Naive thymus-derived CD8-positive, alpha-beta T cell (primary cell): ENCODE data around the gene EXOC4. TPM values are rescaled to one million over a fixed set of nuclear protein-coding genes. Genes with fewer than 3 reads are reported as not detected.
A peak's percentile ranks its signal among the peaks of the same experiment; 100 is the strongest.

ENCODE experiments used
- ATAC-seq, 2 donors: fragments of 150-1000 bp; cut with Tn5 transposase in 1 of 2; sonication (Bioruptor Pico), chemical (Tn5 transposase) in 1 of 2; 1 replicate in 1 of 2; 2 replicates in 1 of 2; pipeline ENCODE4 v1.10.0; 2021; ENCODE audit warnings: mild to moderate bottlenecking in 2 of 2, moderate library complexity in 2 of 2
- POLR2A ChIA-PET: fragments of 350-600 bp; sonication (Branson Sonifier 250); formaldehyde crosslinking; loops from one replicate; lab custom pipeline; 2021; ENCODE audit warnings: antibody characterized with exemption; lab: Charles Lee
- DNase-seq, 10 donors: peaks; one replicate each; pipeline versions ENCODE4 v3.0.0 to v3.0.0-alpha.2; 2020 to 2022
- H3K27ac Mint-ChIP-seq, 10 donors: one replicate each; pipeline ENCODE4 v1.8.0; 2020 to 2022; ENCODE audit warnings: mild to moderate bottlenecking in 10 of 10, mixed read lengths in 10 of 10, moderate library complexity in 4 of 10, inconsistent platforms in 1 of 10
- H3K27me3 Mint-ChIP-seq, 5 donors: one replicate each; pipeline ENCODE4 v1.8.0; 2021 to 2022; ENCODE audit warnings: mixed read lengths in 5 of 5
- H3K36me3 Mint-ChIP-seq, 3 donors: one replicate each; pipeline ENCODE4 v1.8.0; 2020 to 2022; ENCODE audit warnings: mixed read lengths in 3 of 3, mild to moderate bottlenecking in 2 of 3, inconsistent platforms in 1 of 3
- H3K4me1 Mint-ChIP-seq, 4 donors: one replicate each; pipeline ENCODE4 v1.8.0; 2021 to 2022; ENCODE audit warnings: mixed read lengths in 4 of 4
- H3K4me3 Mint-ChIP-seq, 10 donors: one replicate each; pipeline ENCODE4 v1.8.0; 2020 to 2022; ENCODE audit warnings: mild to moderate bottlenecking in 10 of 10, mixed read lengths in 10 of 10, moderate library complexity in 6 of 10, inconsistent platforms in 1 of 10
- H3K9me3 Mint-ChIP-seq, 9 donors: one replicate each; pipeline ENCODE4 v1.8.0; 2020 to 2022; ENCODE audit warnings: mixed read lengths in 9 of 9, mild to moderate bottlenecking in 3 of 9, inconsistent platforms in 1 of 9, moderate library complexity in 1 of 9
- polyA plus RNA-seq, 3 donors: library from polyadenylated mRNA; unstranded; fragments of 300-500 nt; fragmentation: Illumina TruSeq; gene quantifications; one replicate each; pipeline ENCODE4 v1.2.3, GENCODE V29; 2021
- total RNA-seq, 8 experiments: library from RNA in 2 of 8; stranded (reverse) in 2 of 8; gene quantifications; one replicate each; pipeline ENCODE4 v1.2.3 and lab custom pipeline; 2021 to 2026

The EXOC4 gene
- total and polyA plus RNA-seq, 5 experiments from 2014 or later = 29.4 to 68.6 (median 42.4) TPM

- peaks cover 6 to 33% (median 18%) of the 10 kb centered on the region in 4 donors for H3K4me1 Mint-ChIP-seq
- peaks cover 0 to 14% (median 4%) of the 10 kb centered on the region in 3 donors for H3K36me3 Mint-ChIP-seq
- H3K9me3 Mint-ChIP-seq = no peaks in the 10 kb centered on the region
- DNase-seq (no peak), ATAC-seq (no peak)
- H3K4me3 Mint-ChIP-seq = no peak overlapping the region
- H3K27ac Mint-ChIP-seq = no peak overlapping the region
- H3K27me3 Mint-ChIP-seq = no peaks in the 10 kb centered on the region
- POLR2A ChIA-PET = no interaction called here
These were observed 199.7 kb downstream of the EXOC4 start for GRCh38 chr7:133452577-133452976.

- DNase-seq = no peak
- Mint-ChIP-seq H3K4me3 (no peak overlapping the region), H3K4me1 (peaks cover 2 to 20% (median 7%) of the 10 kb centered on the region in 4 donors), H3K27ac (no peak overlapping the region), H3K9me3 (peaks cover 0 to 9% (median 2%) of the 10 kb centered on the region in 9 donors), H3K27me3 (no peaks in the 10 kb centered on the region), H3K36me3 (peaks cover 10 to 24% (median 10%) of the 10 kb centered on the region in 3 donors)
- ATAC-seq = no peak
- POLR2A ChIA-PET = no interaction called here
These were observed 205.8 kb downstream of the EXOC4 start for GRCh38 chr7:133458688-133459087.

GRCh38 chr7:133461421-133461820 lies 208.5 kb downstream of the EXOC4 start:
- Mint-ChIP-seq H3K9me3 (peaks cover 5 to 28% (median 22%) of the 10 kb centered on the region in 9 donors), H3K27ac (no peak overlapping the region), H3K4me1 (peaks cover 2 to 20% (median 7%) of the 10 kb centered on the region in 4 donors), H3K4me3 (no peak overlapping the region), H3K27me3 (no peaks in the 10 kb centered on the region), H3K36me3 (peaks cover 21 to 39% (median 26%) of the 10 kb centered on the region in 3 donors)
- no peak for DNase-seq
- POLR2A ChIA-PET = no interaction called here
- no peak for ATAC-seq

GRCh38 chr7:133475655-133476054 lies 222.8 kb downstream of the EXOC4 start:
- Mint-ChIP-seq H3K36me3 (peaks cover 11 to 37% (median 33%) of the 10 kb centered on the region in 3 donors), H3K4me3 (no peak overlapping the region), H3K27me3 (no peaks in the 10 kb centered on the region), H3K27ac (no peak overlapping the region), H3K4me1 (peaks cover 3 to 26% (median 17%) of the 10 kb centered on the region in 4 donors), H3K9me3 (peaks cover 0 to 14% (median 6%) of the 10 kb centered on the region in 9 donors)
- POLR2A ChIA-PET = no interaction called here
- no peak for ATAC-seq
- no peak for DNase-seq

GRCh38 chr7:133477791-133478190 lies 224.9 kb downstream of the EXOC4 start:
- ATAC-seq = no peak
- POLR2A ChIA-PET = no interaction called here
- H3K27ac Mint-ChIP-seq = peak overlapping the region in 2 of 10 donors; percentile 38 to 59

GRCh38 chr7:133478591-133479135 lies 225.8 kb downstream of the EXOC4 start:
- H3K9me3 Mint-ChIP-seq = no peaks in the 10 kb centered on the region
- H3K36me3 Mint-ChIP-seq = peaks cover 0 to 38% (median 18%) of the 10 kb centered on the region in 3 donors
- H3K4me1 Mint-ChIP-seq = peaks cover 11 to 54% (median 40%) of the 10 kb centered on the region in 4 donors
- DNase-seq (no peak), ATAC-seq (no peak)
- H3K4me3 Mint-ChIP-seq = peak overlapping the region in 1 of 10 donors; percentile 38
- POLR2A ChIA-PET = no interaction called here
- peak overlapping the region in 3 of 10 donors; percentile 7 to 61 (median 45) for H3K27ac Mint-ChIP-seq
- H3K27me3 Mint-ChIP-seq = no peaks in the 10 kb centered on the region

More at GRCh38 chr7:133477791-133478190, 224.9 kb downstream of the EXOC4 start:
- Mint-ChIP-seq H3K9me3 (peaks cover 0 to 1% (median 0%) of the 10 kb centered on the region in 9 donors), H3K4me3 (no peak overlapping the region), H3K4me1 (peaks cover 8 to 46% (median 32%) of the 10 kb centered on the region in 4 donors), H3K27me3 (no peaks in the 10 kb centered on the region), H3K36me3 (peaks cover 0 to 41% (median 25%) of the 10 kb centered on the region in 3 donors)
- DNase-seq = no peak

- H3K36me3 Mint-ChIP-seq = peaks cover 0 to 41% (median 18%) of the 10 kb centered on the region in 3 donors
- H3K27ac Mint-ChIP-seq = peak overlapping the region in 1 of 10 donors; percentile 21
- POLR2A ChIA-PET = no interaction called here
- ATAC-seq (no peak), DNase-seq (no peak)
- H3K27me3 Mint-ChIP-seq = no peaks in the 10 kb centered on the region
- no peaks in the 10 kb centered on the region for H3K9me3 Mint-ChIP-seq
- H3K4me3 Mint-ChIP-seq = peak overlapping the region in 1 of 10 donors; percentile 3
- H3K4me1 Mint-ChIP-seq = peaks cover 16 to 62% (median 48%) of the 10 kb centered on the region in 4 donors
These were observed 226.7 kb downstream of the EXOC4 start for GRCh38 chr7:133479456-133480065.

GRCh38 chr7:133480868-133481267 lies 228.0 kb downstream of the EXOC4 start:
- Mint-ChIP-seq H3K36me3 (peaks cover 0 to 41% (median 13%) of the 10 kb centered on the region in 3 donors), H3K9me3 (no peaks in the 10 kb centered on the region), H3K4me1 (peaks cover 16 to 65% (median 51%) of the 10 kb centered on the region in 4 donors), H3K4me3 (peak overlapping the region in 1 of 10 donors; percentile 26), H3K27ac (peak overlapping the region in 3 of 10 donors; percentile 17 to 47 (median 38)), H3K27me3 (no peaks in the 10 kb centered on the region)
- ATAC-seq (no peak), DNase-seq (no peak)
- POLR2A ChIA-PET = no interaction called here

- POLR2A ChIA-PET = no interaction called here
- ATAC-seq (no peak), DNase-seq (no peak)
- Mint-ChIP-seq H3K9me3 (no peaks in the 10 kb centered on the region), H3K4me1 (peaks cover 16 to 65% (median 51%) of the 10 kb centered on the region in 4 donors), H3K4me3 (no peak overlapping the region), H3K36me3 (peaks cover 0 to 36% (median 10%) of the 10 kb centered on the region in 3 donors), H3K27me3 (no peaks in the 10 kb centered on the region), H3K27ac (peak overlapping the region in 3 of 10 donors; percentile 6 to 53 (median 44))
These were observed 228.8 kb downstream of the EXOC4 start for GRCh38 chr7:133481676-133482075.

GRCh38 chr7:133482599-133482998 lies 229.7 kb downstream of the EXOC4 start:
- H3K27ac Mint-ChIP-seq = peak overlapping the region in 5 of 10 donors; percentile 10 to 75 (median 27)
- peaks cover 0 to 34% (median 10%) of the 10 kb centered on the region in 3 donors for H3K36me3 Mint-ChIP-seq
- H3K4me3 Mint-ChIP-seq = peak overlapping the region in 2 of 10 donors; percentile 8 to 18
- DNase-seq (no peak), ATAC-seq (no peak)
- no peaks in the 10 kb centered on the region for H3K27me3 Mint-ChIP-seq
- no peaks in the 10 kb centered on the region for H3K9me3 Mint-ChIP-seq
- peaks cover 16 to 61% (median 47%) of the 10 kb centered on the region in 4 donors for H3K4me1 Mint-ChIP-seq
- POLR2A ChIA-PET = no interaction called here

- peaks cover 16 to 46% (median 38%) of the 10 kb centered on the region in 4 donors for H3K4me1 Mint-ChIP-seq
- DNase-seq (peak in 7 of 10 donors; percentile 2 to 47 (median 22)), ATAC-seq (peak; percentile 89 to 90)
- no peaks in the 10 kb centered on the region for H3K27me3 Mint-ChIP-seq
- H3K36me3 Mint-ChIP-seq = peaks cover 0 to 35% (median 10%) of the 10 kb centered on the region in 3 donors
- peak overlapping the region in 9 of 10 donors; percentile 1 to 46 (median 21) for H3K27ac Mint-ChIP-seq
- no peaks in the 10 kb centered on the region for H3K9me3 Mint-ChIP-seq
- POLR2A ChIA-PET = no interaction called here
- peak overlapping the region; percentile 34 to 69 (median 46) for H3K4me3 Mint-ChIP-seq
These were observed 231.2 kb downstream of the EXOC4 start for GRCh38 chr7:133484086-133484485.

GRCh38 chr7:133489906-133490305 lies 237.0 kb downstream of the EXOC4 start:
- POLR2A ChIA-PET = interaction anchor here (0.5 kb wide), 1 partner anchor 9 kb away, joined by 4 read pairs; no protein-coding TSS in a partner anchor
- DNase-seq (no peak), ATAC-seq (no peak)
- H3K27ac Mint-ChIP-seq = no peak overlapping the region
- H3K27me3 Mint-ChIP-seq = no peaks in the 10 kb centered on the region
- H3K9me3 Mint-ChIP-seq = peaks cover 0 to 12% (median 0%) of the 10 kb centered on the region in 9 donors
- no peak overlapping the region for H3K4me3 Mint-ChIP-seq
- H3K36me3 Mint-ChIP-seq = peaks cover 7 to 45% (median 39%) of the 10 kb centered on the region in 3 donors
- peaks cover 7 to 13% (median 11%) of the 10 kb centered on the region in 4 donors for H3K4me1 Mint-ChIP-seq

- Mint-ChIP-seq H3K4me1 (peaks cover 8 to 10% (median 9%) of the 10 kb centered on the region in 4 donors), H3K27ac (no peak overlapping the region), H3K4me3 (no peak overlapping the region), H3K36me3 (peaks cover 7 to 46% (median 40%) of the 10 kb centered on the region in 3 donors), H3K9me3 (peaks cover 0 to 12% (median 0%) of the 10 kb centered on the region in 9 donors), H3K27me3 (no peaks in the 10 kb centered on the region)
- no peak for DNase-seq
- no peak for ATAC-seq
- POLR2A ChIA-PET = no interaction called here
These were observed 238.4 kb downstream of the EXOC4 start for GRCh38 chr7:133491201-133491691.
